TTC549 (cell line): ENCODE results near the gene FBXO3.
"Not testable (repeated sequence)": the region's sequence is repeated elsewhere in the genome, so short reads cannot be mapped to it uniquely, and the experiment has no call there.

Source experiments
- FAIRE-seq: peaks from 2 replicates; lab custom pipeline; 2012; peaks lifted over from hg19 to GRCh38; lab: Jason Lieb, UNC

FBXO3 gene

GRCh38 chr11:33772300-33772699 is 2.0 kb downstream of the FBXO3 start:
- no peak for FAIRE-seq

DNA sequence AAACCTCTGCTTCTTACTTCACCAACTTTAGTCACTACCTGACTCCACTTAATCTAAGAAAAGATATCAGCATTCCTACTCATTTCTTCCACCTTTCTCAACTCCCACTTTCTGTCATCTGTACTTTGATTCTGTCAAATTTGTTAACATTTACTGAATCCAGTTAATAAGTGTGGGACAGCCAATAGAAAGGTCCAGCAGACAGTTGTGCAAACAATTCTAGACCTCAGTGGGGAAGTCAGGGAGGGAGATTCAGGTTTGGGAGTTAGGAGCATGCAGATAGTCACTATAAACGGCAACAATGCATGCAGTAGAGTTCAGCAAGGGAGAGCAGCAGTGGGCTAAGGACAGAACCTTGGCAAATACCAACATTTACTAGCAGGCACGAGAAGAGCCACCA is 4.1 kb downstream of the FBXO3 start:
- no peak for FAIRE-seq

DNA sequence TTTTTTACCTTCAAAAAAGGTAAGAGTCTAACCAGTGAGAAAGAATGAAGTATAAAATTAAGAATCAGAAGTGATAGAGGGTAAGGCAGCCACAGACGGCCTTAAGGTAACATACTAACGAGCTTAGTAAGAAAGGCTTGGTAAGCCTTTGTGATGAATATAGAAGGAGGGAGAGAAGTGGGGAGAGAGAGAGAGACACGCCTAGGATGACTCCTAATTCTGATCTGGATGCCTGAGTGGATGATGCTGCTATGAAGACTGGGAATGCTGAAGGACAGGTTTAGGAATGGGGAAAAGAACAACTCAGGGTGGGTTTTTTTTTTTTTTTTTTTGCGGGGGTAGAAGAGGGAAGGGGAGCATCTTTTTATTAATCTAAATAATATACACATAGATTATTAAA is 4.8 kb downstream of the FBXO3 start:
- no peak for FAIRE-seq

DNA sequence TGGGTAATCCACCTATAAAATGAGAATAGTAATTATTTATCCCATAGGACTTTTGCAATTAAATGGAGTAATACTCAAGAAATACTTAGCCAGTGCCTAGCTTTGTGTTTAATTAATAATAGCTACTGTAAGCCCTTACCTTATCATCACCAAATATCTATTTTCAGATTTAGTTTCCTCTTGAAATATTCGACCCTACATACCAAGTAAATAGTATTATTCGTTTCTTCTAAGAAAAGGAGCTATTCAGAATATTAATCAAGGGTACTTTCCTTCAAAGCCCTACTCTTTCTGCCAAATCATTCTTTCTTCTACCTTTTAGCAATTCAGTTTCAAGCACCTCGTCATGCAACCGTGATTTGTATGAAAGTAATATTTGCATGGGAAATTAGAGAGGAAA is 6.7 kb downstream of the FBXO3 start:
- no peak for FAIRE-seq

- no peak for FAIRE-seq
Observed at GRCh38 chr11:33766085-33766484, 8.2 kb downstream of the FBXO3 start.

DNA sequence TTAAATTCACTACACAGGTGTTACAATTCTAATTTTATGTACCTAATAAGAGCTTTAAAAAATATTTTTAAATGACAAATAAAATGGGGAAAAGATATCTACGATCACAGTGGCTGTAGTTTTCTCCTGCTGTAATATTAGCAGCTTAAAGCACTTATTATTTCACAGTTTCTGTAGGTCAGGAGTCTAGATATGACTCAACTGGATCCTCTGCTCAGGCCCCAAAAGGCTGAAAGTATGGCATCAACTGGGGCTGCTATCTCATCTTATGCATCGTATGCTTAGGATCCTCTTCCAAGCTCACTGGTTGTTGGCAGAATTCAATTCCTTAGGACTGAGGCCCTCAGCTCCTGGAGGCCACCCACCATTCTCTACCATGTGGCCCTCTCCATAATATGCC is 12.8 kb downstream of the FBXO3 start:
- FAIRE-seq, result no peak

GRCh38 chr11:33753304-33753967 is 20.9 kb downstream of the FBXO3 start:
- no peak for FAIRE-seq

GRCh38 chr11:33751878-33752277 is 22.4 kb downstream of the FBXO3 start:
- FAIRE-seq, result no peak

- no peak for FAIRE-seq
Observed at GRCh38 chr11:33747979-33748378, 26.3 kb downstream of the FBXO3 start.

- FAIRE-seq, result no peak
Observed at GRCh38 chr11:33743291-33743690, 31.0 kb downstream of the FBXO3 start.

DNA sequence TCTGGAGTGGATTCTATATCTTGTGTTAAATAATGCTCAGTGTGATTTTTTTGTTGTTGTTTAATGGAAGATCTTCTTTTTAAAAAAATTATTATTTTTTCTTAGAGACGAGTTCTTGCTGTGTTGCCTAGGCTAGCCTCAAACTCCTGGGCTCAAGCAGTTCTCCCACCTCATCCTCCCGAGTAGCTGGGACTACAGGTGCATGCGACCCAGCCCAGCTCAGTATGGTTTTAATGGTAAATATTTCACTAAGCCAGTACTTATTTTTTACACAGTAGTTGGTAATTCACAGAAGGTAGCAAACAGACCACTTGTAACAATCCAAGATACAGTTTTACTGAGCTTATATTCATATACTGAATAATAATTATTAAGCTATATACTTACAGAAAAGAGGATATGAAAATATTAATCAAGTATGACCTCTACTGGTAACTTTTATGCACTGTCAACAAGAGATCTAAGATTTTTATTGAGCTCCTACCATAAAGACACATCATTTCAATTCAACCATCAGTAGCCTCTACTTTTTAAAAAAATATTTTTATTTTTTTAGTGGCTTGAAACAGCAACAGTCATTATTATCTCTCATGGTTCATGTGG is 32.0 kb downstream of the FBXO3 start:
- FAIRE-seq, result peak; percentile 86

DNA sequence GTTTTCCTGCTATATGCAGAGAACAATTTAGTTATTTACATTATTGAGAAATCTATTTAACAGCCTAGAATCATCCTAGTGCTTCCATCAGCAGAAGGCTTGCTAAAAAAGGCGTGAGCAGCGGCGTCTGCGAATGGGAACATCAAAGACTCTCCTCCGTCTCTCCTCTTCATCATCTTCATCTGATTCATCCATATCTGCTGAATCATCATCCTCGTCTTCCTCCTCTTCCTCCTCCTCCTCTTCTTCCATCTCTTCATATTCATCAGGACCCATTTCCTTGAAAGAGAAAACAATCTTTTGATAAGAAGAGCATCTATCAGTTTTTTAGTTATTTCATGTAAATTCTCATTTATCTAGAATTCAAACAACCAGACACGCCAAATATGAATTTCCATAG is 32.5 kb downstream of the FBXO3 start:
- no peak for FAIRE-seq

GRCh38 chr11:33737362-33737821 is 36.9 kb downstream of the FBXO3 start:
- FAIRE-seq, result no peak

DNA sequence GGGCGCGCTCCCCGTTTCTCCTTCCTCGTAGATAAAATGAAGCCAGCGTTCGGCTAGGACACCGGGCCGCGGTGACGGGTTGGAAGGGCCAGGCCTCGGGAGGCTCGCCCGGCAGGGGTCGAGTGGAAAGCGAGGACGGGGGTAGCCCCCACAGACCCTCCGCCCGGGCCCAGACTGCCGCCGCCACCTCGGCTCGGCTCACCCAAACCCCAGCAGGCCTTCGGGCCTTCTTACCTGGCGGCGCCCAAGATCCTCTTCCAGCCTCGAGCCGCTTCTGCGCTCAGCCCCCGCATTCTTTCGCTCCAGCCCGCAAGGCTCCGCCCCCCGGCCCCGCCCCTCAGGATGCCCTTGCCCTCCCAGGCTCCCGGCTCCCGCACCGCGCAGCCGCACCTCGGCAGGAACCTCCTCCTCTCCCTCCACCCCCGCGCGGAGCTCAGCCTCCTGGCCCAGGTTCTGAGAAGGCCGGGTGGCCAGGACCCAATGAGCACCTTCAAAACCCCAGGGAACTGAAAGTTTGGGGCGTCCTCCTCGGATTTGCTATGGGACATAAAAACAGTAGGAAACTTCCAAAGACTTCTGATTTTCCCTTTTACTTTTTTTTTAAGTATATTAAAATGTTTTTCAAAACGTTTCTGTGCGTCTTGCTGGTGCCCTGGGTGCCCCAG is 38.0 kb downstream of the FBXO3 start, which contains the start of gene CD59:
CD59 (minus strand) TSS at position 276 of the 665 bp plus-strand sequence. CDS start 13,978 bp downstream, outside the sequence.
- FAIRE-seq, result no peak

DNA sequence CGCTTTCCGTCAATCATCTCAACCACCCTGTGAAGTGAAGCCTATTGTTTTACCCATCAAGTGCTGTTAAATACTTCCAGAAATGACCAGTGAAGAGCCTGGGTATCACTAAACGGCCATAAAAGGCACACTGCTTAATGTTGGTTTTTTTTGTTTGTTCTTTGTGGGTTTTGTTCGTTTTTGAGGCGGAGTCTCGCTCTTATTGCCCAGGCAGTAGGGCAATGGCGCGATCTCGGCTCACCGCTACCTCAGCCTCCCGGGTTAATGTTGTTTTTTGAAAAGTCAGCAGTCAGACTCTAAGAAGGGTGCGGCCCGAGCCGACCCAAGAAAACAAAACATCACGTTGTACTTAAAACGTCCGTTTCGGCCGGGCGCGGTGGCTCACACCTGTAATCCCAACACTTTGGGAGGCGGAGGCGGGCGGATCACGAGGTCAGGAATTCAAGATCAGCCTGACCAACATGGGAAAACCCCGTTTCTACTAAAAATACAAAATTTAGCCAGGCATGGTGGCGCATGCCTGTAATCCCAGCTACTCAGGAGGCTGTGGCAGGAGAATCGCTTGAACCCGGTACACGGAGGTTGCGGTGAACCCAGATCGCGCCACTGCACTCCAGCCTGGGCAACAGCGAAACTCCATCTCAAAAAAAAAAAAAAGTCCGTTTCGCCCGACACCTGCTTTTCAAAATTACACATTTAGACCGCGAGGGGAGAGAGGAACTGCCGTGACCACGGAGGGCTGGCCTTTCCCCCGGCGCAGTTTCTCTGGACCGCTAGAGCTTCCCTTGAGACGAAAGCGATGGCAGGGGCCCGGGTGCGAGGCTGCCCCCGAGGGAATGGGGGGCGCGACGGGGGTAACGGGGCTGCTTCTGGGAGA is 38.8 kb downstream of the FBXO3 start:
- no peak for FAIRE-seq

GRCh38 chr11:33734441-33735270 is 39.7 kb downstream of the FBXO3 start:
- FAIRE-seq, result no peak

DNA sequence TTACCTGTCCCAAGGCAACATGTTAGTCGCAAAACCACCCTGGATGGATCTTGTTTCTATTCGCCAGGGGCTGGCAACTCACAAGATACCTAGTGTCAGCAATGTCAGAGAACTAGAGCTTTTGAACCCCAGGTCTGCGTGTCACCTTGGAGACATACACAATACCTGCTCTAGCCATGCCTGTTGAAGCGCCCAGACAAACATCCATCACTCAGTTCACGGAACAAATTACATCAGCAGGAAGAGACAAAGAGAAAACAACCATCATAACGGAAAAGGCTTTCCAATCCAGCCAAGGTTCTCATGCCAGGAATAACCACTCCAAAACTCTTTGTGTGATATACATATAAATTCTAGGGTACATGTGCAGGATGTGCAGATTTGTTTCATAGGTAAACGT is 40.3 kb downstream of the FBXO3 start:
- no peak for FAIRE-seq

DNA sequence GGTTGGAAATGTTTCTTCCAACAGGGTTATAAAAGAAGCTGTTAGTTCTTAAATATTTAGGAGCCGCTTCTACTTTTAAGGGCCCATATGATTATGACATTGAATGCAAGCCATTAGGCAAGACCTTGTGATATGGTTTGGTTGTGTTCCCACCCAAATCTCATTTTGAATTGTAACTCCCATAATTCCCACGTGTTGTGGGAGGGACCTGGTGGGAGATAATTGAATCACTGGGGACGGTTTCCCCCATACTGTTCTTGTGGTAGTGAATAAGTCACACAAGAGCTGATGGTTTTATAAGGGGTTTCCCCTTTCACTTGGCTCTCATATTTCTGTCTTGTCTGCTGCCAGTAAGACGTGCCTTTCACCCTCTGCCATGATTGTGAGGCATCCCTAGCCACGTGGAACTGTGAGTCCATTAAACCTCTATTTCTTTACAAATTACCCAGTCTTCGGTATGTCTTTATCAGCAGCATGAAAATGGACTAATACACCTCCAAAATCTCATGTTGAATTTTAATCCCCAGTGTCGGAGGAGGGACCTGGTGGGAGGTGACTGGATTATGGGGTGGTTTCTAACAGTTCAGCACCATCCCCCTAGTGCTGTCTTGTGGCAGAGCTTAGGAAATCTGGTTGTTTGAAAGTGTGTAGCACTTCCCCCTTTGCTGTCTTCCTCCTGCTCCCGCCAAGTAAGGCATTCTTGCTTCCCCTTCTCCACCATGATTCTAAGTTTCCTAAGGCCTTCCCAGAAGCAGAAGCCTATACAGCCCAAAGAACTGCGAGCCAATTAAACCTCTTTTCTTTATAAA is 42.4 kb downstream of the FBXO3 start:
- no peak for FAIRE-seq

GRCh38 chr11:33730716-33731115 is 43.6 kb downstream of the FBXO3 start:
- no peak for FAIRE-seq

DNA sequence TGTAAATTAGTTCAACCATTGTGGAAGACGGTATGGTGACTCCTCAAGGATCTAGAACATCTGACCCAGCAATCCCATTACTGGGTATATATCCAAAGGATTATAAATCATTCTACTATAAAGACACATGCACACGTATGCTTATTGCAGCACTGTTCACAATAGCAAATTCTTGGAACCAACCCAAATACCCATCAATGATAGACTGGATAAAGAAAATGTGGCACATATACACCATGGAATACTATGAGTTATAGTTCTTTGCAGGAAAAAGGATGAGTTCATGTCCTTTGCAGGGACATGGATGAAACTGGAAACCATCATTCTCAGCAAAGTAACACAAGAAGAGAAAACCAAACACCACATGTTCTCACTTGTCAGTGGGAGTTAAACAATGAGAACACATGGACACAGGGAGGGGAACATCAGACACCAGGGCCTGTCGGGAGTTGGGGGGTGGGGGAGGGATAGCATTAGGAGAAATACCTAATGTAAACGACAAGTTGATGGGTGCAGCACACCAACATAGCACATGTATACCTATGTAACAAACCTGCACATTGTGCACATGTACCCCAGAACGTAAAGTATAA is 45.2 kb downstream of the FBXO3 start:
- FAIRE-seq, result not testable (repeated sequence)
